Stomach (tissue), 9 donors: ENCODE data around the gene CLASRP. TPM values are rescaled to one million over a fixed set of nuclear protein-coding genes. Genes with fewer than 3 reads are reported as not detected.

Experiments used
- DNase-seq, 2 donors: peaks; one replicate each; pipeline versions ENCODE4 v3.0.0 to v3.0.0-alpha.2; 2013 to 2019
- H3K27ac ChIP-seq, 5 donors: fragments of 200-600 bp in 4 of 5; sonication (generic) in 4 of 5; one replicate each; pipeline ENCODE4 v1.5.1; 2013 to 2019; ENCODE audit warnings: mild to moderate bottlenecking in 1 of 5, moderate library complexity in 1 of 5
- H3K27me3 ChIP-seq, 3 donors: fragments of 200-600 bp; sonication (generic); one replicate each; pipeline ENCODE4 v1.5.1; 2017 to 2019; ENCODE audit warnings: mixed run types in 1 of 3
- H3K36me3 ChIP-seq, 4 donors: fragments of 200-600 bp; sonication (generic); 1 replicate in 3 of 4; 2 replicates in 1 of 4; pipeline ENCODE4 v1.5.1; 2016 to 2019
- H3K4me1 ChIP-seq, 4 donors: fragments of 200-600 bp; sonication (generic); one replicate each; pipeline ENCODE4 v1.5.1; 2016 to 2019
- H3K4me3 ChIP-seq, 4 donors: fragments of 200-600 bp; sonication (generic) in 3 of 4; one replicate each; pipeline ENCODE4 v1.5.1; 2016 to 2019; ENCODE audit warnings: mild to moderate bottlenecking in 1 of 4
- H3K9me3 ChIP-seq, 4 donors: fragments of 200-600 bp; sonication (generic); one replicate each; pipeline ENCODE4 v1.5.1; 2016 to 2019
- EP300 ChIP-seq: sonication (generic); formaldehyde crosslinking; IDR thresholded peaks from one replicate; pipeline ENCODE4 v1.6.1; 2017; ENCODE audit warnings: antibody characterized with exemption
- POLR2A ChIP-seq, 4 donors: fragments of 450-650 bp; IDR thresholded peaks; one replicate each; pipeline ENCODE4 v1.6.1; 2016; ENCODE audit warnings: antibody characterized with exemption in 4 of 4, control low read depth in 2 of 4, mild to moderate bottlenecking in 1 of 4, moderate library complexity in 1 of 4
- POLR2AphosphoS5 ChIP-seq, 3 donors: sonication (generic); formaldehyde crosslinking; IDR thresholded peaks; one replicate each; pipeline ENCODE4 v1.6.1; 2016; ENCODE audit warnings: antibody characterized with exemption in 3 of 3
- WGBS, 5 donors: extraction: QIAGEN DNeasy Blood & Tissue Kit in 3 of 5; methylation state at CpG; one replicate each; pipeline versions ENCODE4 v1.1.5 to v1.1.7; 2013 to 2018; 5-methylcytosine and 5-hydroxymethylcytosine counted together
- intact Hi-C: fragments of 100-400 bp; cut with DNase I; formaldehyde crosslinking; loops from one replicate; pipeline ENCODE4 v1.15.1; 2023; ENCODE audit warnings: low total_unique reads
- polyA plus RNA-seq, 3 donors: library from polyadenylated mRNA; stranded (reverse); fragments of 200-250 nt; gene quantifications; one replicate each; pipeline ENCODE4 v1.2.3, GENCODE V29; 2013
- total RNA-seq, 5 donors: library from RNA; depleted of rRNA; stranded (reverse); fragments of >200 nt; gene quantifications; one replicate each; pipeline versions ENCODE4 v1.1.0 to v1.2.3, GENCODE V29; 2014 to 2016
- TF ChIP-seq, protein P1 (sequence below), 7 experiments: fragments of 450-650 bp in 4 of 7; fragments of 200-600 bp in 3 of 7; sonication (generic) in 3 of 7; IDR thresholded peaks; one replicate each; pipeline ENCODE4 v1.5.1; 2016 to 2019; ENCODE audit warnings: antibody characterized with exemption in 7 of 7, control low read depth in 2 of 7, mild to moderate bottlenecking in 1 of 7
- donor health status: healthy with polysubstance abuse.
- donor health status: Bipolar disorder and iron deficiency.
- donor health status: healthy.

Gene CLASRP
- total and polyA plus RNA-seq, 8 donors: 27.0 to 491 (median 109) TPM

DNA sequence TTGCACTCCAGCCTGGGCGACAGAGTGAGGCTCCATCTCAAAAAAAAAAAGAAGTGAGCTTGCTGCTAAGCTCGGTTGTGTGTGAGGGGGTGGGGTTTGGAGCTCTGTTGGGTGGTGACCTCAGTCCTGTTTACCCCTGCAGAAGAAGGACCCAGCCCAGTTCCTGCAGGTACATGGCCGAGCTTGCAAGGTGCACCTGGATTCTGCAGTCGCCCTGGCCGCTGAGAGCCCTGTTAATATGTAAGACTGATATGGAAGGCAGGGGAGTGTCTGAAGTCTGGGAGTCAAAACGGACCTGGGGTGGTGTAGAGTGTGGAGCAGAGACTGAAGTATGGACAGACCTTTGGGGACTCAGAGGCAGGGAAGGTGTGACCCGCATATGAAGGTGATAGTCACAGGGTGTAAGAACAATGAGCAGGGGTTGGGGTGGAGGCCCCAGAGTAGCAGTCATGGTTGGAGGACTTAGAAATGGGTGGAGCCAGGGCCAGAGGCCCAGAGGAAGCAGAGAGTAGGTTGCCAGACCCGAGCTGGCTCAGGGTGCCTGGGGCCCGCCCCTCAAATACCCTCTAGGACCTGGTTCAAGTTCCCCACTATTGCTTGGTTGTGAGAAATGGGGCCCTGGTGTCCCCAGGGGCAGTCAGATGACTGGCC lies 13.2 kb downstream of the CLASRP start:
- TF ChIP-seq POLR2AphosphoS5 (IDR thresholded peaks at IDR 0.05) (peak in 1 of 3 donors; percentile 18), EP300 (no peak)
- peaks cover 41 to 62% (median 60%) of the 10 kb centered on the region in 4 donors for H3K36me3 ChIP-seq
- peaks cover 39 to 75% (median 72%) of the 10 kb centered on the region in 4 donors for H3K4me1 ChIP-seq
- no peaks in the 10 kb centered on the region for H3K27me3 ChIP-seq
- intact Hi-C loops: no loop called here
- H3K27ac ChIP-seq: peak overlapping the region; percentile 75 to 81 (median 78)
- peak; percentile 85 to 90 for DNase-seq
- H3K4me3 ChIP-seq: peak overlapping the region in 1 of 4 donors; percentile 1
- H3K9me3 ChIP-seq: no peaks in the 10 kb centered on the region
- 24 to 57% (median 29%) methylated on average over 8 to 9 of the region's 9 CpGs for WGBS, 5 donors

DNA sequence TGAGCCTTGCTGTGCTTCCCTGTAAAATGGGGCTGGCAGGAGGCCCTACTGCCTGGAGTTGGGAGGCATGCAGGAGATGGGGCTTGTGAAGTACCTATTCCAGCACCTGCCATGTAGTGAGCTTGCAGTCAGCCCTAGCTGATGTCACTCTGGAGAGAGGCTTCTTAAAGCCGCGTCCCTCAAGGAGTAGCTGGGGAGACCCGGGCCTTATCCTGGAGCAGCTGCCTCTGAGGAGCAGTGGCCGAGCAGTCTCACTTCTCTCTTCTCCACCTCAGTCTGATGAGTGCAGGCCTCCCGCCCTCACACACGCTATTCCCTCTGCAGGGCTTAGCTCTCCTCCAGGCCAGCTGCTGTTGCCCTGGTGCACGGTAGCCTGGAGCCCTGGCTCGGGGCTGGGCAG lies 18.0 kb downstream of the CLASRP start:
- 84 to 94% (median 90%) methylated on average over 5 to 8 of the region's 8 CpGs for WGBS, 5 donors
- intact Hi-C loops: no loop called here
- no peak for DNase-seq
- no peak overlapping the region for H3K4me3 ChIP-seq
- peaks cover 11 to 37% (median 27%) of the 10 kb centered on the region in 4 donors for H3K4me1 ChIP-seq
- H3K27ac ChIP-seq: no peak overlapping the region
- H3K27me3 ChIP-seq: no peaks in the 10 kb centered on the region
- TF ChIP-seq POLR2AphosphoS5 (IDR thresholded peaks at IDR 0.05): no peak
- no peak for TF ChIP-seq POLR2A (IDR thresholded peaks at IDR 0.05)
- TF ChIP-seq EP300: no peak
- TF ChIP-seq, protein P1, sequence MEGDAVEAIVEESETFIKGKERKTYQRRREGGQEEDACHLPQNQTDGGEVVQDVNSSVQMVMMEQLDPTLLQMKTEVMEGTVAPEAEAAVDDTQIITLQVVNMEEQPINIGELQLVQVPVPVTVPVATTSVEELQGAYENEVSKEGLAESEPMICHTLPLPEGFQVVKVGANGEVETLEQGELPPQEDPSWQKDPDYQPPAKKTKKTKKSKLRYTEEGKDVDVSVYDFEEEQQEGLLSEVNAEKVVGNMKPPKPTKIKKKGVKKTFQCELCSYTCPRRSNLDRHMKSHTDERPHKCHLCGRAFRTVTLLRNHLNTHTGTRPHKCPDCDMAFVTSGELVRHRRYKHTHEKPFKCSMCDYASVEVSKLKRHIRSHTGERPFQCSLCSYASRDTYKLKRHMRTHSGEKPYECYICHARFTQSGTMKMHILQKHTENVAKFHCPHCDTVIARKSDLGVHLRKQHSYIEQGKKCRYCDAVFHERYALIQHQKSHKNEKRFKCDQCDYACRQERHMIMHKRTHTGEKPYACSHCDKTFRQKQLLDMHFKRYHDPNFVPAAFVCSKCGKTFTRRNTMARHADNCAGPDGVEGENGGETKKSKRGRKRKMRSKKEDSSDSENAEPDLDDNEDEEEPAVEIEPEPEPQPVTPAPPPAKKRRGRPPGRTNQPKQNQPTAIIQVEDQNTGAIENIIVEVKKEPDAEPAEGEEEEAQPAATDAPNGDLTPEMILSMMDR (IDR thresholded peaks at IDR 0.05): no peak
- peaks cover 89 to 100% (median 100%) of the 10 kb centered on the region in 4 donors for H3K36me3 ChIP-seq
- H3K9me3 ChIP-seq: no peaks in the 10 kb centered on the region

DNA sequence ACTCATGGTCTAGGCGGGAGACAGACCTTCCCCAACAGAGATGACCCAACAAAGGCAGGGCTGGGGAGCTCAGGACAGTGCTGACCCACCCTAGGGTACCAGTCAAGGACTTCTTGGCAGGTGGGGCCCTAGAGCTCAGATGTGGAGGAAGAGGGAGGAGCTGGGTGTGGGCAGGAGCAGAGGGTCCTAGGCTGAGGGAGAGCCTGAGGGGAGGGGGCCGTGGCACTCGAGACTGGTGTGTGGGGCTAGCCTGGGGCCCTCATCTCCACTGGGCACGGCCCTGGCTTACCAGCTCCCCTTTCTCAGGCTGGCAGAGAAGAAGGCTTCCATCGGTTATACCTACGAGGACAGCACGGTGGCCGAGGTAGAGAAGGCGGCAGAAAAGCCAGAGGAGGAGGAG lies 18.6 kb downstream of the CLASRP start:
- WGBS, 5 donors: 86 to 93% (median 91%) methylated on average over 9 of the region's 9 CpGs
- Histone ChIP-seq H3K27me3 (no peaks in the 10 kb centered on the region), H3K4me3 (no peak overlapping the region), H3K4me1 (peaks cover 6 to 31% (median 21%) of the 10 kb centered on the region in 4 donors), H3K36me3 (peaks cover 95 to 100% (median 100%) of the 10 kb centered on the region in 4 donors), H3K9me3 (no peaks in the 10 kb centered on the region), H3K27ac (peak overlapping the region in 1 of 5 donors; percentile 1)
- DNase-seq: no peak
- no peak for TF ChIP-seq POLR2A (IDR thresholded peaks at IDR 0.05)
- TF ChIP-seq EP300: no peak
- TF ChIP-seq, protein P1 (IDR thresholded peaks at IDR 0.05): no peak
- TF ChIP-seq POLR2AphosphoS5 (IDR thresholded peaks at IDR 0.05): no peak
- intact Hi-C loops: no loop called here

DNA sequence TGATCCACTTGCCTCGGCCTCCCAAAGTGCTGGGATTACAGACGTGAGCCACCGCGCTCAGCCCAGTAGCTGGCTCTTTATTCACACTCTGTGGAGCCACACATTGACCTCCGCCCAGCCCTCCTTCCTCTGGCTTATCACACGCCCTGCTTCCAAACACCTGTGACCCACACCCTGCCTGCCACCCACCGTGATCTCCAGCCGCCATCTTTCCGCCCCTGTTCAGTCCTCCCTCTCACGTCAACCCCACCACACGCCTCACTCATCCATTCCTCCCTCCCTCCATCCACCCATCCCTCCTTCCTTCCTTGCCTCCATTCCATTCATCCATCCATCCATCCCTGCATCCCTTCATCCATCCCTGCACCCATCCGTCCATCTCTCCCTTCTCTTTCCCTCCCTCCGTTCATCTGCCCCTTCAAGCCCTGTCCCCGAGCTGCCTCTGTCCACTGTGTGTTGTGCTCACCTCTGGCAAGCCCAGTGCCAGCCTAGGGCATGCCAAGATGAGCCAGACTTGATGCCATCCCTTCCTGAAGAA lies 19.8 kb downstream of the CLASRP start:
- DNase-seq: no peak
- Histone ChIP-seq H3K27ac (no peak overlapping the region), H3K9me3 (no peaks in the 10 kb centered on the region), H3K27me3 (no peaks in the 10 kb centered on the region), H3K4me3 (no peak overlapping the region), H3K4me1 (peaks cover 0 to 18% (median 9%) of the 10 kb centered on the region in 4 donors), H3K36me3 (peaks cover 92 to 100% (median 100%) of the 10 kb centered on the region in 4 donors)
- TF ChIP-seq, protein P1 (IDR thresholded peaks at IDR 0.05): no peak
- no peak for TF ChIP-seq POLR2AphosphoS5 (IDR thresholded peaks at IDR 0.05)
- no peak for TF ChIP-seq POLR2A (IDR thresholded peaks at IDR 0.05)
- no peak for TF ChIP-seq EP300
- WGBS, 5 donors: 69 to 86% (median 79%) methylated on average over 12 to 14 of the region's 14 CpGs
- intact Hi-C loops: no loop called here
